Right lobe of liver (tissue), 6 donors: ENCODE data around the gene INPPL1. TPM values are rescaled to one million over a fixed set of nuclear protein-coding genes. Genes with fewer than 3 reads are reported as not detected.
"Not testable (repeated sequence)": the region's sequence is repeated elsewhere in the genome, so short reads cannot be mapped to it uniquely, and the experiment has no call there.

Experiments used
- ATAC-seq, 4 donors: fragments of 200-7000 bp; cut with Tn5 transposase; one replicate each; pipeline ENCODE4 v1.9.1; 2020; ENCODE audit warnings: mild to moderate bottlenecking in 4 of 4, moderate library complexity in 4 of 4
- DNase-seq, 3 donors: peaks; one replicate each; pipeline ENCODE4 v3.0.0-alpha.2; 2020
- H3K27ac ChIP-seq, 3 donors: fragments of 200-600 bp; one replicate each; pipeline ENCODE4 v1.8.0; 2022
- H3K27me3 ChIP-seq, 2 donors: fragments of 200-600 bp; one replicate each; pipeline ENCODE4 v1.8.0; 2022
- H3K36me3 ChIP-seq, 4 donors: fragments of 200-600 bp; sonication (generic) in 1 of 4; one replicate each; pipeline versions ENCODE4 v1.5.1 to v1.8.0; 2017 to 2022; ENCODE audit warnings: control low read depth in 1 of 4
- H3K4me1 ChIP-seq, 4 donors: fragments of 200-600 bp; sonication (generic) in 1 of 4; one replicate each; pipeline versions ENCODE4 v1.5.1 to v1.8.0; 2017 to 2022; ENCODE audit warnings: control low read depth in 1 of 4
- H3K4me3 ChIP-seq, 3 donors: fragments of 200-600 bp; one replicate each; pipeline ENCODE4 v1.8.0; 2022
- H3K9me3 ChIP-seq, 4 donors: fragments of 200-600 bp; sonication (generic) in 1 of 4; one replicate each; pipeline versions ENCODE4 v1.5.1 to v1.8.0; 2017 to 2022; ENCODE audit warnings: control low read depth in 1 of 4
- CTCF ChIP-seq, 4 donors: fragments of 200-600 bp in 3 of 4; fragments of 450-650 bp in 1 of 4; IDR thresholded peaks; one replicate each; pipeline versions ENCODE4 v1.5.1 to v1.8.0; 2016 to 2022; ENCODE audit warnings: antibody characterized with exemption in 4 of 4, mild to moderate bottlenecking in 2 of 4
- POLR2A ChIP-seq: fragments of 450-650 bp; IDR thresholded peaks from one replicate; pipeline ENCODE4 v1.6.1; 2017; ENCODE audit warnings: antibody characterized with exemption, mild to moderate bottlenecking
- whole genome bisulfite sequencing: methylation state at CpG from one replicate; pipeline ENCODE4 v1.1.6; 2018; ENCODE audit warnings: low coverage, low lambda C conversion rate; ENCODE audit not compliant: insufficient coverage; ENCODE audit errors: missing lambda C conversion rate; 5-methylcytosine and 5-hydroxymethylcytosine counted together
- intact Hi-C, 2 donors: fragments of 100-400 bp; cut with DNase I; formaldehyde crosslinking; loops; one replicate each; pipeline versions ENCODE4 v1.11.2 to v1.14.1; 2022
- long read RNA-seq: library from polyadenylated mRNA; unstranded; transcript quantifications from one replicate; pipeline ENCODE4 v2.0.0, GENCODE V29; 2019
- total RNA-seq, 6 experiments: library from RNA; depleted of rRNA in 2 of 6; stranded (reverse); fragments of >200 nt in 2 of 6; fragmentation: NEBNext Ultra II Directional in 3 of 6; extraction: Animal tissue kit (Norgen Biotek cat#: 25700) in 3 of 6; gene quantifications; one replicate each; pipeline versions ENCODE4 v1.1.0 to v1.2.4, GENCODE V29; 2016 to 2023
- donor health status: DM: no; HTN: yes; CAD: no.
- donor health status: DM: no; HTN: no; CAD: no.
- donor health status: DM: no; HTN: no; CAD: no.
- donor health status: DM: no; HTN: yes; CAD: no.
- donor health status: DM: no; HTN: yes; CAD: no.

INPPL1 gene
- 10 to 100 TPM; 23.2 to 46.5 (median 37.4) TPM for total RNA-seq
- long read RNA-seq, partial matches to known transcripts, result 1 of 1 reads
- long read RNA-seq, other reads (novel, unspliced or antisense), result 0 of 1 reads

GRCh38 chr11:72224564-72225410 lies at the start of gene INPPL1:
Gene INPPL1 (plus strand): TSS chr11:72224767. CDS start chr11:72224985, 218 bp downstream.
- 0% methylated on average over 10 of the region's 81 CpGs for WGBS
- DNase-seq, result peak in 2 of 3 donors; percentile 65 to 67

GRCh38 chr11:72177656-72178055 lies 46.9 kb upstream of the INPPL1 start:
- Histone ChIP-seq H3K36me3 (no peaks in the 10 kb centered on the region), H3K27ac (no peak overlapping the region), H3K4me1 (no peaks in the 10 kb centered on the region), H3K27me3 (no peaks in the 10 kb centered on the region), H3K4me3 (no peak overlapping the region), H3K9me3 (no peaks in the 10 kb centered on the region)
- ATAC-seq (no peak), DNase-seq (no peak)
- TF ChIP-seq CTCF (IDR thresholded peaks at IDR 0.05), result no peak
- TF ChIP-seq POLR2A, result no peak
- WGBS, result 80% methylated on average over 2 of the region's 6 CpGs
- intact Hi-C loops, result no loop called here

More at GRCh38 chr11:72224564-72225410, at the start of gene INPPL1:
- H3K4me1 ChIP-seq, result peaks cover 0 to 9% (median 0%) of the 10 kb centered on the region in 4 donors
- peak; percentile 1 to 19 (median 12) for ATAC-seq
- no peaks in the 10 kb centered on the region for H3K27me3 ChIP-seq
- peak within 1 kb of the TSS; percentile 75 to 94 (median 90) for H3K27ac ChIP-seq
- intact Hi-C loops, result no loop called here
- H3K9me3 ChIP-seq, result no peaks in the 10 kb centered on the region
- H3K36me3 ChIP-seq, result peaks cover 0 to 13% (median 0%) of the 10 kb centered on the region in 4 donors
- peak within 1 kb of the TSS; percentile 77 to 88 (median 88) for H3K4me3 ChIP-seq
- TF ChIP-seq POLR2A, result no peak
- TF ChIP-seq CTCF (IDR thresholded peaks at IDR 0.05), result no peak

- no peak overlapping the region for H3K27ac ChIP-seq
- H3K4me1 ChIP-seq, result no peaks in the 10 kb centered on the region
- H3K36me3 ChIP-seq, result no peaks in the 10 kb centered on the region
- no peaks in the 10 kb centered on the region for H3K27me3 ChIP-seq
- intact Hi-C loops, result no loop called here
- 53% methylated on average over 6 of the region's 7 CpGs for WGBS
- TF ChIP-seq POLR2A, result no peak
- TF ChIP-seq CTCF (IDR thresholded peaks at IDR 0.05), result no peak
- no peak for ATAC-seq
- no peaks in the 10 kb centered on the region for H3K9me3 ChIP-seq
- H3K4me3 ChIP-seq, result no peak overlapping the region
- no peak for DNase-seq
Observed at GRCh38 chr11:72179049-72179803, 45.3 kb upstream of the INPPL1 start.

GRCh38 chr11:72179804-72180396 lies 44.7 kb upstream of the INPPL1 start:
- ATAC-seq, result no peak
- DNase-seq, result no peak
- no peaks in the 10 kb centered on the region for H3K36me3 ChIP-seq
- H3K4me3 ChIP-seq, result no peak overlapping the region
- H3K27me3 ChIP-seq, result no peaks in the 10 kb centered on the region
- TF ChIP-seq CTCF (IDR thresholded peaks at IDR 0.05) (no peak), POLR2A (no peak)
- WGBS, result 68% methylated on average over 4 of the region's 4 CpGs
- H3K4me1 ChIP-seq, result no peaks in the 10 kb centered on the region
- intact Hi-C loops, result no loop called here
- H3K9me3 ChIP-seq, result no peaks in the 10 kb centered on the region
- H3K27ac ChIP-seq, result no peak overlapping the region

- H3K27ac ChIP-seq, H3K4me1 ChIP-seq, H3K27me3 ChIP-seq, H3K36me3 ChIP-seq, DNase-seq, H3K9me3 ChIP-seq, H3K4me3 ChIP-seq, intact Hi-C loops: not testable (repeated sequence)
- 58% methylated on average over 6 of the region's 7 CpGs for WGBS
- peak in 3 of 4 donors; percentile 11 to 22 (median 17) for ATAC-seq
Observed at GRCh38 chr11:72180892-72181552, 43.5 kb upstream of the INPPL1 start.

GRCh38 chr11:72181553-72181958 lies 43.0 kb upstream of the INPPL1 start:
- WGBS, result 53% methylated on average over 3 of the region's 3 CpGs
- H3K4me1 ChIP-seq, H3K4me3 ChIP-seq, H3K36me3 ChIP-seq, DNase-seq, H3K27me3 ChIP-seq, H3K27ac ChIP-seq, H3K9me3 ChIP-seq, intact Hi-C loops: not testable (repeated sequence)
- ATAC-seq, result peak in 3 of 4 donors; percentile 18 to 34 (median 27)
